ENCODE measurements around the gene EGFL8. TPM values are rescaled to one million over a fixed set of nuclear protein-coding genes. Genes with fewer than 3 reads are reported as not detected.

The EGFL8 gene
- total RNA-seq, 1 donor from 2014 or later = 0.64 TPM

Other genes with a start within 250 kb of the EGFL8 start
- 0.13 TPM in 1 of 2 replicates, not detected in the other for gene C2, start 236.9 kb upstream of the EGFL8 start, total RNA-seq
- gene CFB, start 218.5 kb upstream of the EGFL8 start, total RNA-seq = 0.13 and 0.51 TPM in 2 replicates
- gene NELFE, start 205.6 kb upstream of the EGFL8 start, total RNA-seq = 58.3 and 77.6 TPM in 2 replicates
- gene SKIC2, start 205.4 kb upstream of the EGFL8 start, total RNA-seq = 25.4 and 33.5 TPM in 2 replicates
- 6.4 and 8.0 TPM in 2 replicates for gene DXO, start 192.5 kb upstream of the EGFL8 start, total RNA-seq
- 0.90 and 1.4 TPM in 2 replicates for gene C4A, start 182.5 kb upstream of the EGFL8 start, total RNA-seq
- 0.38 and 0.77 TPM in 2 replicates for gene C4B, start 149.8 kb upstream of the EGFL8 start, total RNA-seq
- gene CYP21A2, start 126.2 kb upstream of the EGFL8 start, total RNA-seq = not detected in 2 replicates
- gene TNXB, start 55.3 kb upstream of the EGFL8 start, total RNA-seq = 0.90 and 1.8 TPM in 2 replicates
- 9.5 and 17.7 TPM in 2 replicates for gene ATF6B, start 36.3 kb upstream of the EGFL8 start, total RNA-seq
- gene FKBPL, start 34.3 kb upstream of the EGFL8 start, total RNA-seq = 4.9 and 5.8 TPM in 2 replicates
- under 0.01 TPM in 2 replicates for gene PRRT1, start 12.7 kb upstream of the EGFL8 start, total RNA-seq
- gene PPT2, start 10.5 kb upstream of the EGFL8 start, total RNA-seq = 27.2 and 50.1 TPM in 2 replicates
- gene AGPAT1, start 11.5 kb downstream of the EGFL8 start, total RNA-seq = 5.6 and 13.4 TPM in 2 replicates
- gene RNF5, start 13.8 kb downstream of the EGFL8 start, total RNA-seq = 44.4 and 53.6 TPM in 2 replicates
- 0.38 and 0.39 TPM in 2 replicates for gene AGER, start 19.7 kb downstream of the EGFL8 start, total RNA-seq
- 37.2 and 46.8 TPM in 2 replicates for gene PBX2, start 25.6 kb downstream of the EGFL8 start, total RNA-seq
- 6.9 and 9.0 TPM in 2 replicates for gene GPSM3, start 28.0 kb downstream of the EGFL8 start, total RNA-seq
- 11.9 and 13.3 TPM in 2 replicates for gene NOTCH4, start 59.5 kb downstream of the EGFL8 start, total RNA-seq
- gene TSBP1, start 207.3 kb downstream of the EGFL8 start, total RNA-seq = not detected in 2 replicates
- not detected in 2 replicates for gene BTNL2, start 242.6 kb downstream of the EGFL8 start, total RNA-seq